Osteoblast (primary cell): ENCODE measurements around the gene PDCD2L. TPM values are rescaled to one million over a fixed set of nuclear protein-coding genes. Genes with fewer than 3 reads are reported as not detected.
"Not testable (repeated sequence)": the region's sequence is repeated elsewhere in the genome, so short reads cannot be mapped to it uniquely, and the experiment has no call there.

Experiments used
- DNase-seq: peaks from one replicate; pipeline ENCODE4 v3.0.0; 2011; ENCODE audit warnings: low spot score, mixed read lengths; ENCODE audit not compliant: insufficient read length; ENCODE audit errors: missing footprints
- H2AFZ ChIP-seq: 2 replicates; pipeline ENCODE4 v1.6.0; 2011; ENCODE audit warnings: mild to moderate bottlenecking, low read length
- H3K27ac ChIP-seq: 2 replicates; pipeline ENCODE4 v1.5.1; 2011; ENCODE audit warnings: mild to moderate bottlenecking, low read depth, low read length, moderate library complexity
- H3K27me3 ChIP-seq: 2 replicates; pipeline ENCODE4 v1.6.0; 2012; ENCODE audit warnings: mild to moderate bottlenecking, control low read depth, inconsistent platforms, low read length, moderate library complexity; ENCODE audit not compliant: insufficient read depth
- H3K36me3 ChIP-seq: 2 replicates; pipeline ENCODE4 v1.5.1; 2011; ENCODE audit warnings: mild to moderate bottlenecking, low read length, control low read depth, moderate library complexity; ENCODE audit not compliant: insufficient read depth
- H3K4me1 ChIP-seq: 2 replicates; pipeline ENCODE4 v1.5.1; 2011; ENCODE audit warnings: mild to moderate bottlenecking, low read length, control low read depth, moderate library complexity; ENCODE audit not compliant: insufficient read depth
- H3K4me2 ChIP-seq: 2 replicates; pipeline ENCODE4 v1.6.0; 2011; ENCODE audit warnings: mild to moderate bottlenecking, low read length; ENCODE audit not compliant: insufficient read depth
- H3K4me3 ChIP-seq: fragments of 200-600 bp; sonication (generic); 3 replicates; pipeline ENCODE4 v1.5.1; 2012; ENCODE audit warnings: mild to moderate bottlenecking, low read length, inconsistent platforms; ENCODE audit not compliant: insufficient read depth
- H3K79me2 ChIP-seq: 2 replicates; pipeline ENCODE4 v1.6.0; 2012; ENCODE audit warnings: mild to moderate bottlenecking, low read length, control low read depth, inconsistent platforms; ENCODE audit not compliant: insufficient read depth
- H3K9me3 ChIP-seq: 2 replicates; pipeline ENCODE4 v1.5.1; 2011; ENCODE audit warnings: low read depth, low read length, control low read depth
- H4K20me1 ChIP-seq: 2 replicates; pipeline ENCODE4 v1.6.0; 2012; ENCODE audit warnings: mild to moderate bottlenecking, low read length, control low read depth; ENCODE audit not compliant: insufficient read depth
- CTCF ChIP-seq: IDR thresholded peaks from 2 replicates; pipeline ENCODE4 v1.5.1; 2011; ENCODE audit warnings: mild to moderate bottlenecking, low read depth, low read length, moderate library complexity; ENCODE audit errors: extremely low read depth
- total RNA-seq: library from RNA; depleted of rRNA; stranded (reverse); fragments of >200 nt; gene quantifications from 2 replicates; pipeline ENCODE4 v1.2.3, GENCODE V29; 2012

Gene PDCD2L
- total RNA-seq, 1 donor = 10.5 TPM

DNA sequence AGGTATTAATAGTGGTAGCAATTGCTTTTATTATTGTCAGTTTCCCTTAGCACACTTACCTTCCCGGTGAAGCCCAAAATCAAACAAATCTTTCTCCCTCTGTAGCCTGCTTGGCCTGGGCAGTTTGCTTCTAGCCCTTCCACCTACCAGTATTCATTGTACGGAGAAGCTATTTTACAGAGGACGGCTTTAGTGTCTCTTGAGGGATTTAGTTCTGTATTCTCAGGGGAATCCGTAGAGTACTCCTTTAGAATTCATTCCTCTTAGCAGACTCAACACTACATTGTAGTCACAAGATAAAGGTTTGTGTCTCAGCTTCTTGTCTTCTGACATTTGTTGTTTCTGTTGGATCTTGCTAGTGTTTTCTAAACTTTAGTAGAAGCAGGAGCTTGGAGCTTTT lies 53.2 kb downstream of the PDCD2L start:
- H3K27ac ChIP-seq = no peak overlapping the region
- H3K27me3 ChIP-seq = no peaks in the 10 kb centered on the region
- H4K20me1 ChIP-seq = peaks cover 41% of the 10 kb centered on the region
- no peaks in the 10 kb centered on the region for H3K9me3 ChIP-seq
- H3K36me3 ChIP-seq = peaks cover 71% of the 10 kb centered on the region
- TF ChIP-seq CTCF = no peak
- H2AFZ ChIP-seq = no peak overlapping the region
- peaks cover 65% of the 10 kb centered on the region for H3K79me2 ChIP-seq
- H3K4me2 ChIP-seq = no peak overlapping the region
- no peak for DNase-seq
- H3K4me1 ChIP-seq = peaks cover 44% of the 10 kb centered on the region
- no peak overlapping the region for H3K4me3 ChIP-seq

GRCh38 chr19:34458677-34459076 lies 54.5 kb downstream of the PDCD2L start:
- DNase-seq = no peak
- no peak overlapping the region for H3K27ac ChIP-seq
- H3K79me2 ChIP-seq = peaks cover 76% of the 10 kb centered on the region
- H3K4me2 ChIP-seq = no peak overlapping the region
- no peak overlapping the region for H2AFZ ChIP-seq
- peaks cover 36% of the 10 kb centered on the region for H4K20me1 ChIP-seq
- peaks cover 32% of the 10 kb centered on the region for H3K4me1 ChIP-seq
- no peaks in the 10 kb centered on the region for H3K9me3 ChIP-seq
- no peaks in the 10 kb centered on the region for H3K27me3 ChIP-seq
- TF ChIP-seq CTCF = no peak
- H3K36me3 ChIP-seq = peaks cover 69% of the 10 kb centered on the region
- H3K4me3 ChIP-seq = no peak overlapping the region

DNA sequence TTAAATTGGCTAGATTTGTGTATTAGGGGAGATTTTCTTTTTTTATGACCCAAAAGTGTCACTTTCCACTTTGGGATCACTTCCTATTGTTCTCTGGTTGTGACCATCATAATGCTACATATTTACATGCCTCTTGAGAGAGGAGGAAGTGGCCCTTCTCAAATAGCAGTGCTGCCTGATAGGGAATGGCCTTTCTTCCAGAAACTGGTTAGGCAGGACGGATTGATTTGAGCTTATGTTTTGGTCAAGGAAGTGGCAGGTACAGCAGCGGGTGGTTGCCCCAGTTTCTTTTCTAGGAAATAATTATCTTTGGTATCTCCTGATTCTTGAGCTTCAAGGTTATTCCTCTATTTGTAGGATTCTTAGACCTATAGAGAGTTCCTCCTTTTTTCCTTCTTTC lies 55.4 kb downstream of the PDCD2L start:
- H3K4me1 ChIP-seq = peaks cover 23% of the 10 kb centered on the region
- no peak for TF ChIP-seq CTCF
- no peak overlapping the region for H3K4me2 ChIP-seq
- H4K20me1 ChIP-seq = peaks cover 29% of the 10 kb centered on the region
- no peak for DNase-seq
- H3K27ac ChIP-seq = no peak overlapping the region
- peaks cover 75% of the 10 kb centered on the region for H3K79me2 ChIP-seq
- H3K9me3 ChIP-seq = no peaks in the 10 kb centered on the region
- peaks cover 69% of the 10 kb centered on the region for H3K36me3 ChIP-seq
- H2AFZ ChIP-seq = no peak overlapping the region
- no peak overlapping the region for H3K4me3 ChIP-seq
- no peaks in the 10 kb centered on the region for H3K27me3 ChIP-seq

DNA sequence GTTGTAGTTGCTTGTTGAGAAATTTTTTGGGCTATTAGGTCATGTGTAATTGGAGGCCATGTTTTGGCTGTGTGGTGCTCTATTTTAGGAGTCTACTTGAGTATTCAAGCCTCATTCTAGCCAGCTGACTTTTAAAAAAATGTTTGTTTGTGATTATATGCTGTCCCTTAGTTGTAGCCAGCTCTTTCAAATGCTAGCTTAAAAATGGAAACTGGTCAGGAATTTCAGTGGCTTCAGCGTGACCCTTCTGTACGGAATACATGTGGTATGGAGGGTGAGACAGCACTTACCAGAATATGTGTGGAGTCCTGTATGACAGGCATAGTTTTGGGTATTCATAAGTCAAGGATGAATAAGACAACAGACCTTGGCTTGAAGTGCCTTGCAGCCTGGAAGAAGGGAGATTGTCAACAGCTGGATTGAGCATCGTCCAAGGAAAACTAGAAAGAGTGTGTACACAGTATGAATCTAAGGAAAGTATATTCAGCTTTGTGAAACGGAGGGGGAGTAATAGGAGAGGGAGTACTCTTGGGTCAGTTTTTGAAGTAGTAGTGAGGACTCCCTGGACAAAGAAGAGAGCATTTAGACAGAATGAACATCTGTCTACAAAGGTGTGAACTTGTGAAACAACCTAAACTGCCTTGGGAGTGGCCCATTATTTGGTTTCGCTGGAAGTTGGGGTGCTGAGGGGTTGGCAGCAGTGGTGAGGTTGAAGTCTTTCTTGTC lies 57.3 kb downstream of the PDCD2L start:
- Histone ChIP-seq H3K27ac (peak overlapping the region; percentile 73), H3K27me3 (no peaks in the 10 kb centered on the region), H3K79me2 (peaks cover 74% of the 10 kb centered on the region), H3K4me3 (no peak overlapping the region), H2AFZ (no peak overlapping the region), H3K4me1 (peaks cover 19% of the 10 kb centered on the region), H3K9me3 (no peaks in the 10 kb centered on the region), H3K36me3 (peaks cover 78% of the 10 kb centered on the region), H4K20me1 (peaks cover 32% of the 10 kb centered on the region), H3K4me2 (peak overlapping the region; percentile 4)
- TF ChIP-seq CTCF = no peak
- DNase-seq = peak; percentile 91

DNA sequence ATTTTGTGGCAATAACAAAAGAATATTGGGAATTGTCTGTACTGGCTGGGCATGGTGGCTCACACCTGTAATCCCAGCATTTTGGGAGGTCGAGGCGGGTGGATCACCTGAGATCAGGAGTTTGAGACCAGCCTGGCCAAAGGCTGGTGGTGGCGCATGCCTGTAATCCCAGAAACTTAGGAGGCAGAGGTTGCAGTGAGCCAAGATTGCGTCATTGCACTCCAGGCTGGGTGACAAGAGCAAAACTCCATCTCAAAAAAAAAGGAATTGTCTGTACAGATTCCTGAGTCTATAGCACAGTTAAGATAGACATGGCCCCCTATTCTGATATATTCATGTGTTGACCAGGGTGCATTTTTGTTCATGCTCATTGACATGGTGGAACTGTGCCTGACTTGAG lies 60.6 kb downstream of the PDCD2L start:
- peaks cover 30% of the 10 kb centered on the region for H4K20me1 ChIP-seq
- not testable (repeated sequence) for H3K4me2 ChIP-seq, H3K27ac ChIP-seq, H2AFZ ChIP-seq, H3K27me3 ChIP-seq, H3K9me3 ChIP-seq, DNase-seq, H3K4me3 ChIP-seq
- peaks cover 53% of the 10 kb centered on the region for H3K79me2 ChIP-seq
- H3K4me1 ChIP-seq = peaks cover 19% of the 10 kb centered on the region
- H3K36me3 ChIP-seq = peaks cover 86% of the 10 kb centered on the region
